Kidney epithelial cell (primary cell): ENCODE data around the gene YIPF2. TPM values are rescaled to one million over a fixed set of nuclear protein-coding genes. Genes with fewer than 3 reads are reported as not detected.

ENCODE experiments used
- DNase-seq: peaks from one replicate; pipeline ENCODE4 v3.0.0-alpha.2; 2010; ENCODE audit warnings: low read depth
- H3K27me3 ChIP-seq: 2 replicates; pipeline ENCODE4 v1.6.0; 2011; ENCODE audit warnings: low read length; ENCODE audit not compliant: control insufficient read depth, insufficient read depth
- H3K36me3 ChIP-seq: 2 replicates; pipeline ENCODE4 v1.5.1; 2011; ENCODE audit warnings: low read length; ENCODE audit not compliant: control insufficient read depth, insufficient read depth
- H3K4me3 ChIP-seq: 2 replicates; pipeline ENCODE4 v1.5.1; 2011; ENCODE audit warnings: low read depth, mild to moderate bottlenecking, control low read depth, low read length
- CTCF ChIP-seq: IDR thresholded peaks from 2 replicates; pipeline ENCODE4 v1.5.1; 2011; ENCODE audit warnings: mild to moderate bottlenecking, moderate library complexity, low read length, control low read depth, inconsistent platforms; ENCODE audit not compliant: insufficient read depth, poor library complexity, severe bottlenecking
- total RNA-seq: library from RNA; depleted of rRNA; stranded (reverse); fragments of >200 nt; gene quantifications from 2 replicates; pipeline ENCODE4 v1.2.3, GENCODE V29; 2015

YIPF2 gene
- total RNA-seq, 1 donor from 2014 or later = 61.1 TPM

- TF ChIP-seq CTCF = no peak
- DNase-seq = no peak
- Histone ChIP-seq H3K4me3 (no peak overlapping the region), H3K27me3 (no peaks in the 10 kb centered on the region), H3K36me3 (peaks cover 4% of the 10 kb centered on the region)
Measured at GRCh38 chr19:10916602-10917001, 11.8 kb downstream of the YIPF2 start.

DNA sequence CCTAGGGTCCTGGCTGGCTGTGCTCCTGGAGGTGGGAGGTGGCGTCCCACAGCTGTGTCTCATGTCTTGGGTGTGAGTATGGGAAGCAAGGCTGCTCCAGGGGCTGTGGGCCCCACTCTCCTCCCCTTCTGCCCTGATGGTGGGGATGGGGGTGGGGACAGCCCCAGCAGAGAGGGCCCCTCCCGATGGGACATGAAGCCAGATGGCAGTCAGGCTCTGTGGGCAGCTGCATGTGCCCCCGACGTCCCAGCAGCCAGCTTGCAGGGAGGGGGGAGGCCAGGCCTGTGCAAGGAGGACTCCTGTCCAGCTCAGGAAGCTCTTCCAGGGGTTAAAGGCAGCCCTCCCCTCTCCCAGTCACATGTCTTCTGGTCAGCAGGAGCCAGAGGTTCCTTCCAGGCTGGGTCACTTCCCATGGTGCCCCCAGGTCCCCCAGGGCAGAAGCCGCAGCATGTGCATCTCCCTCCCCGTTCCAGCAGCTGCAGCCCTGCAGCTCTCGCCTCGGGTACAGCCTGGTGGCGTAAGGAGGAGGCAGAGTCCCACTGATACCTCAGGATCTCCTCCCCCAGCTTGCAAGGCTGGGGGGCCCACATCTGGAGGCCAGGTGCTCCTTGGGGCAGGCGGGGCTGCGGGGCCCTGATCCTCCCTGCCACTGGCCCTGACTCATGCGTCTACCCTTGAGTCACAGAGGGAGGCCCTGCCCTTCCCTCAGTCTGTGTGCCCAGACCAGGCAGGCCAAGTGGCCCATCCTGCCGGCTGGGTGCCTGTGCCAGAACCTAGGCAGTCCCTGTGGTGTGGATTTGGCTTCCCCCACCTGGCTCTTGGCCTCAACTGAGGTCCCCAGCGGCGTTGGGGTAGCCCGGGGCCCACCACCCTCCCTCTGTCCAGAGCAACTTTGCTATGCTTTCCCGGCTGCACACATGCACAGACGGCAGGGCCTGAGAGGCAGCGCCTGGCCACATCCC, 13.0 kb downstream of the YIPF2 start:
- peak; percentile 41 for DNase-seq
- Histone ChIP-seq H3K27me3 (no peaks in the 10 kb centered on the region), H3K36me3 (peaks cover 4% of the 10 kb centered on the region), H3K4me3 (no peak overlapping the region)
- no peak for TF ChIP-seq CTCF

GRCh38 chr19:10913716-10914340, 14.6 kb downstream of the YIPF2 start:
- H3K4me3 ChIP-seq = no peak overlapping the region
- no peaks in the 10 kb centered on the region for H3K27me3 ChIP-seq
- peaks cover 4% of the 10 kb centered on the region for H3K36me3 ChIP-seq
- TF ChIP-seq CTCF = no peak
- no peak for DNase-seq

DNA sequence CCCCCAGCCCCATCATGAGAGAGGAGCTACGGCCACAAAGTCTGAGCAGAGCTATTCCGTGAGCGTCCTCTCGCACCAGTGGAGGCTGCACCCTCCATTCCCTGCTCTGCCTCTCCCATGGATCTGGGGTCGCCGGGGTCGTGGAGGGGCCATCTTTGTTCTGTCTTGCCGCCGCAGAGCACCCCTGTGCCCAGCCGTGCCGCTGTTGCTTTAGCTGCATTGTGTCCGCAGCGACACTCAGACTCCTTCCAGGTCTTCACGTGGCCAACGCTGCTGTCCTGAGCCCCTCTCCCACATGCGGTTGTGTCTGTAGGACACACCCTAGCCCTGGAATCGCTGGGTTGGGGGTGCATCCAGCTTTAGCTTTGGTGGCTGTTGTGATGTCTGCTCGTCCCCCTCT, 15.8 kb downstream of the YIPF2 start:
- Histone ChIP-seq H3K4me3 (no peak overlapping the region), H3K36me3 (peaks cover 4% of the 10 kb centered on the region), H3K27me3 (no peaks in the 10 kb centered on the region)
- no peak for TF ChIP-seq CTCF
- no peak for DNase-seq

DNA sequence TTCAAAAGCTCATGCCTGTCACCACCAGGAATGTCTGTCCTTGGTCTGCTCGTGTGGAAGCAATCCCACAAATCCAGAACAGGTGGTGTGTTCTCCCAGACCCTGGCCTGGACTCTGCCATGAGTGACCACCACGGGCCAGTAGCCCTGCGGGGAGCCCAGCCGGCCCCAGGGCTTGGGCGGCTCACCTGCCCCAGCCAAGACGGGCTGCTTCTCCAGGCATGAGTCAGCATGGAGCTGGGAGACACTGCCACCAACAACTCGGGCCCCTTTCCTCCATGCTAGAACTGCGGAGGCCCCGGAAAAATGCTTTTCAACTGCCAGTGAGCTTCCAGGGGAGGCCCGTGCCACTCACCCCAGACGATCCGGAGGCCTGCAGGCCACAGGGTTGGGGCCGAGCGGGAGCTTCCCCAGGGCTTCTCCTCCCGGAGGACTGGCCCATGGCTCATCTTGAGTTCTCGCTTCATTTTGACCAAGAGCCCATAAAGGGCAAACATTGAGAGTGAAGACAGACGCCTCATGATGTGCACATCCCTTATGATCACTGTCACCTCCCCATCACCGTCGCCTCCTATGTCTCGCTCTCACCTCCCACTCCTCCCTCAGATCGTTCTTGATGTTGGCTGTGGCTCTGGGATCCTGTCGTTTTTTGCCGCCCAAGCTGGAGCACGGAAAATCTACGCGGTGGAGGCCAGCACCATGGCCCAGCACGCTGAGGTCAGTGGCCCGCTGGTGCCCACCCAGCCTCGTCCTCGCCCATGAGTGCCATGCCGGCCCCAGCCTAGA, 16.7 kb downstream of the YIPF2 start:
- TF ChIP-seq CTCF = no peak
- DNase-seq = no peak
- no peak overlapping the region for H3K4me3 ChIP-seq
- H3K27me3 ChIP-seq = no peaks in the 10 kb centered on the region
- peaks cover 4% of the 10 kb centered on the region for H3K36me3 ChIP-seq
